K562 (cell line): ENCODE results near the gene LASP1. TPM values are rescaled to one million over a fixed set of nuclear protein-coding genes. Genes with fewer than 3 reads are reported as not detected.

Experiments used
- ATAC-seq: fragments of 200-7000 bp; cut with Tn5 transposase; 3 replicates; pipeline ENCODE4 v1.9.1; 2020; ENCODE audit warnings: moderate library complexity
- BruUV-seq: library from RNA; stranded (reverse); fragments of 400-500 nt; replicated peaks from 2 replicates; lab custom pipeline; 2021; lab: Mats Ljungman, UMichigan
- CTCF ChIA-PET: fragments of 300-600 bp; formaldehyde crosslinking; extraction: SDS; loops from one replicate; lab custom pipeline; 2021; ENCODE audit warnings: low intra/inter-chr PET ratio; lab: Yijun Ruan, JAX
- POLR2A ChIA-PET: fragments of 300-600, 350-650 bp; sonication (Branson Sonifier 250); formaldehyde crosslinking; extraction: SDS; loops from one replicate; lab custom pipeline; 2021; ENCODE audit warnings: antibody characterized with exemption, inconsistent platforms; lab: Yijun Ruan, JAX
- DNase-seq, 4 experiments: peaks; one replicate each; pipeline versions ENCODE4 v3.0.0 to v3.0.0-alpha.2; 2011 to 2018; ENCODE audit warnings: low spot score in 3 of 4, mixed read lengths in 3 of 4; ENCODE audit errors: extremely low read depth in 1 of 4
- FAIRE-seq: peaks from 2 replicates; lab custom pipeline; 2011; peaks lifted over from hg19 to GRCh38; lab: Jason Lieb, UNC
- H2AFZ ChIP-seq: 2 replicates; pipeline ENCODE4 v1.6.0; 2011; ENCODE audit warnings: low read depth, low read length, control low read depth, inconsistent platforms
- H3K27ac ChIP-seq: fragments of 200-600 bp; 3 replicates; pipeline ENCODE4 v1.8.0; 2011; ENCODE audit warnings: low read depth, mild to moderate bottlenecking, control low read depth, inconsistent platforms, low read length, moderate library complexity, mixed read lengths; ENCODE audit errors: extremely low read depth
- H3K27me3 ChIP-seq, 2 experiments: fragments of 300-600 bp in 1 of 2; 2 replicates in 1 of 2; 3 replicates in 1 of 2; pipeline versions ENCODE4 v1.6.0 to v1.8.0; 2011; ENCODE audit warnings: inconsistent platforms in 2 of 2, low read length in 2 of 2, mild to moderate bottlenecking in 1 of 2, mixed read lengths in 1 of 2, moderate library complexity in 1 of 2; ENCODE audit not compliant: control insufficient read depth in 2 of 2, insufficient read depth in 2 of 2
- H3K36me3 ChIP-seq: fragments of 300-600 bp; 3 replicates; pipeline ENCODE4 v1.8.0; 2011; ENCODE audit warnings: mild to moderate bottlenecking, low read length, inconsistent platforms; ENCODE audit not compliant: control insufficient read depth, insufficient read depth
- H3K4me1 ChIP-seq, 2 experiments: fragments of 200-600 bp in 1 of 2; replicated peaks in 1 of 2; 2 replicates in 1 of 2; 3 replicates in 1 of 2; pipeline versions ENCODE4 v1.5.1 to v1.8.0; 2011; ENCODE audit warnings: inconsistent platforms in 2 of 2, low read length in 2 of 2, mild to moderate bottlenecking in 1 of 2, mixed read lengths in 1 of 2, moderate library complexity in 1 of 2; ENCODE audit not compliant: control insufficient read depth in 2 of 2, insufficient read depth in 2 of 2
- H3K4me2 ChIP-seq: 2 replicates; pipeline ENCODE4 v1.6.1; 2011; ENCODE audit warnings: low read length, control low read depth, inconsistent platforms, mixed read lengths; ENCODE audit not compliant: insufficient read depth
- H3K4me3 ChIP-seq: fragments of 200-600 bp; sonication (generic), shearing (Covaris generic); 2 replicates; pipeline ENCODE4 v1.5.1; 2016; ENCODE audit warnings: control low read depth, inconsistent platforms
- H3K79me2 ChIP-seq: fragments of 200-600 bp; 3 replicates; pipeline ENCODE4 v1.8.0; 2011; ENCODE audit warnings: low read length, inconsistent platforms; ENCODE audit not compliant: control insufficient read depth, insufficient read depth
- H3K9ac ChIP-seq, 2 experiments: 2 replicates each; pipeline versions ENCODE4 v1.6.0 to v1.6.1; 2011; ENCODE audit warnings: low read depth in 2 of 2, low read length in 2 of 2, control low read depth in 1 of 2, inconsistent platforms in 1 of 2, mild to moderate bottlenecking in 1 of 2, mixed read lengths in 1 of 2; ENCODE audit not compliant: insufficient read depth in 1 of 2
- H3K9me1 ChIP-seq: one replicate; pipeline ENCODE4 v1.6.0; 2011; ENCODE audit warnings: inconsistent platforms, mild to moderate bottlenecking, low read length, moderate library complexity; ENCODE audit not compliant: control insufficient read depth, insufficient read depth
- H3K9me3 ChIP-seq: replicated peaks from 2 replicates; pipeline ENCODE4 v1.5.1; 2011; ENCODE audit warnings: low read depth, low read length, inconsistent platforms; ENCODE audit not compliant: control insufficient read depth, insufficient read depth
- H4K20me1 ChIP-seq: replicated peaks from 2 replicates; pipeline ENCODE4 v1.6.1; 2011; ENCODE audit warnings: low read length, inconsistent platforms, mixed read lengths; ENCODE audit not compliant: control insufficient read depth, insufficient read depth
- CREM ChIP-seq: IDR thresholded peaks from 2 replicates; pipeline ENCODE4 v1.6.1; 2014; ENCODE audit warnings: antibody characterized with exemption, low read depth
- POLR2G ChIP-seq: fragments of 200-400 bp; formaldehyde crosslinking; IDR thresholded peaks from 2 replicates; pipeline ENCODE4 v1.6.1; 2017; ENCODE audit warnings: low read depth, mild to moderate bottlenecking, antibody characterized with exemption, low read length, moderate library complexity
- WGBS: fragments of 100-300 bp; shearing (Covaris generic); methylation state at CpG from one replicate; pipeline ENCODE4 v1.1.6; 2016; ENCODE audit warnings: low coverage, mixed read lengths; ENCODE audit not compliant: insufficient coverage; ENCODE audit errors: missing lambda C conversion rate; 5-methylcytosine and 5-hydroxymethylcytosine counted together
- in situ Hi-C: fragments of 300-500 bp; cut with MboI; formaldehyde crosslinking; loops from 4 replicates; pipeline ENCODE4 v1.15.0; 2018; ENCODE audit warnings: inconsistent platforms, mixed read lengths
- intact Hi-C: fragments of 100-400 bp; cut with micrococcal nuclease; formaldehyde crosslinking; loops from 2 replicates; pipeline ENCODE4 v1.14.2; 2022
- polyA plus RNA-seq, 8 experiments: library from polyadenylated mRNA; depleted of rRNA in 4 of 8; stranded (reverse) in 5 of 8; unstranded in 3 of 8; fragments of >200 nt; fragmentation: Nextera tagmentation in 2 of 8; fragmentation: Illumina TruSeq in 1 of 8; extraction: Ambion mirVana in 2 of 8; extraction: Trizol in 1 of 8; gene quantifications; 2 replicates each; pipeline versions ENCODE4 v1.2.1 to v1.2.3, GENCODE V29; 2011 to 2014; ENCODE audit warnings: inconsistent platforms in 1 of 8, missing spikeins in 1 of 8
- total RNA-seq, 7 experiments: library from RNA; depleted of rRNA in 6 of 7; stranded (reverse); fragments of >200 nt in 6 of 7; fragmentation: Illumina TruSeq in 2 of 7; extraction: Trizol in 2 of 7; gene quantifications; 2 replicates each; pipeline versions ENCODE4 v1.2.1 to v1.2.3, GENCODE V29; 2011 to 2021; ENCODE audit warnings: low replicate concordance in 1 of 7

LASP1 gene
- total and polyA plus RNA-seq, 9 of the 15 experiments (the other 6 are each of a cell fraction or from before 2014, with no cell fraction given) = 23.0 to 125 (median 55.3) TPM

- in situ Hi-C loops = no loop called here
- H3K79me2 ChIP-seq = no peaks in the 10 kb centered on the region
- DNase-seq = peak in 1 of 4 experiments; percentile 5
- CTCF ChIA-PET = no interaction called here
- TF ChIP-seq POLR2G = peak; percentile 17; the same call in 1 of the 2 replicates
- TF ChIP-seq CREM = no peak
- TF ChIP-seq, all 486 proteins: peak for 1
- POLR2A ChIA-PET = no interaction called here
- no TSS peak for BruUV-seq
- intact Hi-C loops = no loop called here
- peaks cover 11% of the 10 kb centered on the region; the same call in 1 of the 2 replicates for H4K20me1 ChIP-seq
- FAIRE-seq (no peak), ATAC-seq (no peak)
- H3K36me3 ChIP-seq = peaks cover 79% of the 10 kb centered on the region; the same call in 2 of the 3 replicates
- peaks cover 0 to 20% of the 10 kb centered on the region in 2 experiments; a peak in 1 of 5 replicates for H3K4me1 ChIP-seq
- H2AFZ ChIP-seq = no peak overlapping the region
- no peaks in the 10 kb centered on the region for H3K9me1 ChIP-seq
- H3K4me3 ChIP-seq = no peak overlapping the region
- H3K27me3 ChIP-seq = no peaks in the 10 kb centered on the region
- no peak overlapping the region for H3K27ac ChIP-seq
- no peaks in the 10 kb centered on the region for H3K9me3 ChIP-seq
- 93% methylated on average over 13 of the region's 13 CpGs for WGBS
- no peak overlapping the region; a peak in 1 of 4 replicates for H3K9ac ChIP-seq
- H3K4me2 ChIP-seq = no peak overlapping the region
Measured at GRCh38 chr17:38912221-38912813, 42.5 kb downstream of the LASP1 start.
